ENCODE results near the gene YAE1. TPM values are rescaled to one million over a fixed set of nuclear protein-coding genes. Genes with fewer than 3 reads are reported as not detected.

YAE1 gene
- total and polyA plus RNA-seq, 12 donors, result 11.1 to 77.2 (median 23.7) TPM

GRCh38 chr7:39547336-39547735 is 18.9 kb upstream of the YAE1 start:
- no peaks in the 10 kb centered on the region for H3K4me1 ChIP-seq (replicated peaks in 1 of 2)
- no peak overlapping the region for H3K4me3 ChIP-seq
- intact Hi-C loops (cut with DNase I), result no loop called here
- TF ChIP-seq CTCF (IDR thresholded peaks at IDR 0.05), result no peak
- TF ChIP-seq POLR2A (IDR thresholded peaks at IDR 0.05), result no peak
- H3K36me3 ChIP-seq (replicated peaks in 1 of 2), result no peaks in the 10 kb centered on the region
- WGBS, 4 donors, result 57 to 91% (median 71%) methylated on average over 2 of the region's 2 CpGs
- DNase-seq, result no peak
- H3K9me3 ChIP-seq (replicated peaks in 1 of 3), result no peaks in the 10 kb centered on the region
- no peak overlapping the region for H3K27ac ChIP-seq
- no peaks in the 10 kb centered on the region for H3K27me3 ChIP-seq

GRCh38 chr7:39550411-39550810 is 15.8 kb upstream of the YAE1 start:
- no peaks in the 10 kb centered on the region for H3K27me3 ChIP-seq
- DNase-seq, result no peak
- H3K27ac ChIP-seq, result no peak overlapping the region
- no peaks in the 10 kb centered on the region for H3K9me3 ChIP-seq (replicated peaks in 1 of 3)
- intact Hi-C loops (cut with DNase I), result no loop called here
- no peaks in the 10 kb centered on the region for H3K36me3 ChIP-seq (replicated peaks in 1 of 2)
- H3K4me1 ChIP-seq (replicated peaks in 1 of 2), result no peaks in the 10 kb centered on the region
- H3K4me3 ChIP-seq, result no peak overlapping the region
- TF ChIP-seq CTCF (IDR thresholded peaks at IDR 0.05), result no peak
- no peak for TF ChIP-seq POLR2A (IDR thresholded peaks at IDR 0.05)
- 48 to 71% (median 62%) methylated on average over 2 of the region's 2 CpGs for WGBS, 4 donors

- 77 to 87% (median 82%) methylated on average over 3 of the region's 3 CpGs for WGBS, 4 donors
Observed at GRCh38 chr7:39553436-39553835, 12.8 kb upstream of the YAE1 start.

GRCh38 chr7:39554583-39555165 is 11.5 kb upstream of the YAE1 start:
- DNase-seq, result no peak
- intact Hi-C loops (cut with DNase I), result no loop called here
- Histone ChIP-seq H3K27ac (no peak overlapping the region), H3K9me3 (replicated peaks in 1 of 3) (no peaks in the 10 kb centered on the region), H3K4me1 (replicated peaks in 1 of 2) (no peaks in the 10 kb centered on the region), H3K36me3 (replicated peaks in 1 of 2) (no peaks in the 10 kb centered on the region), H3K27me3 (no peaks in the 10 kb centered on the region), H3K4me3 (no peak overlapping the region)
- TF ChIP-seq CTCF (IDR thresholded peaks at IDR 0.05) (no peak), POLR2A (IDR thresholded peaks at IDR 0.05) (no peak)
- 76 to 87% (median 85%) methylated on average over 7 of the region's 7 CpGs for WGBS, 4 donors

More at GRCh38 chr7:39553436-39553835, 12.8 kb upstream of the YAE1 start:
- TF ChIP-seq POLR2A (IDR thresholded peaks at IDR 0.05) (no peak), CTCF (IDR thresholded peaks at IDR 0.05) (no peak)
- Histone ChIP-seq H3K36me3 (replicated peaks in 1 of 2) (no peaks in the 10 kb centered on the region), H3K27ac (no peak overlapping the region), H3K27me3 (no peaks in the 10 kb centered on the region), H3K4me3 (no peak overlapping the region), H3K9me3 (replicated peaks in 1 of 3) (no peaks in the 10 kb centered on the region), H3K4me1 (replicated peaks in 1 of 2) (no peaks in the 10 kb centered on the region)
- DNase-seq, result no peak
- intact Hi-C loops (cut with DNase I), result no loop called here
